ENCODE measurements around the gene FAM118A. TPM values are rescaled to one million over a fixed set of nuclear protein-coding genes. Genes with fewer than 3 reads are reported as not detected.
A peak's percentile ranks its signal among the peaks of the same experiment; 100 is the strongest.

Gene FAM118A
- total and polyA plus RNA-seq, 9 of the 15 experiments (the other 6 are each of a cell fraction or from before 2014, with no cell fraction given), result 17.0 to 223 (median 59.4) TPM

DNA sequence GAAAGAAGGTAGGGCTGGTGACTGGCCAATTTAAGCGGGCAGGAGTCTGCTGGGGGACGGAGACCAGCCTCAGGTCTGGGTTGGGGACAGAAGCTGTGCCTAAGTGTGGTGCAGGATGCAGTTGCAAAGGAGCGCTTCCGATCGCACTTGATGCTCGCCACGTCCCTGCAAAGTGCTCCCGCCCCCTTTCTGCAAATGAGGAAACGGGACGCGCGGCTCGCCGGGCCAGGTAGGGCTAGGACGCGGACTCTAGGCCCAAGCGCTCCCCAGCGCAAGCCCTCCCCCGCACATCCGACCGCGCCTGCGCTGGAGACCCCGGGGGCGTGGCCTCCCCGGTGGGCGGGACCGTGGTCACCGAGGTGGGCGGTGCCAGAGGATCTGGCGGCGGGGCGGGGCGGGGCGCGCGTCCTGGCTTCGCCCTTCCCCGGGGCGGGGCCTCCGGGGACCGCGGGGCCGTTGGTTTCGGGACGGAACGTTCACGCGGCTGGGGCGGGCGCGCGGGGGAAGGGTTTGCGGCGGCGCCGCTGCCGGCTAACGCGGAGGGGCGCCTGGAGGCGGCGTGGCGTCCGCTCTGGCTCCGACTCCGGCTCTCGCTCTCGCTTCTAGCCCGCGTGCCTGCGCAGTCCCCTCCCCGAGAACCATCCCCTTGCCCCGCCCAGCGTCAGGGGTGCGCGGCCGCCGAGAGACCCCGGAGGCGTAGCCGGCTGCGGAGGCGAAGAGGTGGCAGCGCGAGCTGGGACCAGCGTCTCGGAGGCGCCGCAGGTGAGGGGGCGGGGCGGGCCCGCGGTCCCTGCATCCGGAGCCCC is at the start of gene FAM118A (continued):
- TF ChIP-seq, protein P1, sequence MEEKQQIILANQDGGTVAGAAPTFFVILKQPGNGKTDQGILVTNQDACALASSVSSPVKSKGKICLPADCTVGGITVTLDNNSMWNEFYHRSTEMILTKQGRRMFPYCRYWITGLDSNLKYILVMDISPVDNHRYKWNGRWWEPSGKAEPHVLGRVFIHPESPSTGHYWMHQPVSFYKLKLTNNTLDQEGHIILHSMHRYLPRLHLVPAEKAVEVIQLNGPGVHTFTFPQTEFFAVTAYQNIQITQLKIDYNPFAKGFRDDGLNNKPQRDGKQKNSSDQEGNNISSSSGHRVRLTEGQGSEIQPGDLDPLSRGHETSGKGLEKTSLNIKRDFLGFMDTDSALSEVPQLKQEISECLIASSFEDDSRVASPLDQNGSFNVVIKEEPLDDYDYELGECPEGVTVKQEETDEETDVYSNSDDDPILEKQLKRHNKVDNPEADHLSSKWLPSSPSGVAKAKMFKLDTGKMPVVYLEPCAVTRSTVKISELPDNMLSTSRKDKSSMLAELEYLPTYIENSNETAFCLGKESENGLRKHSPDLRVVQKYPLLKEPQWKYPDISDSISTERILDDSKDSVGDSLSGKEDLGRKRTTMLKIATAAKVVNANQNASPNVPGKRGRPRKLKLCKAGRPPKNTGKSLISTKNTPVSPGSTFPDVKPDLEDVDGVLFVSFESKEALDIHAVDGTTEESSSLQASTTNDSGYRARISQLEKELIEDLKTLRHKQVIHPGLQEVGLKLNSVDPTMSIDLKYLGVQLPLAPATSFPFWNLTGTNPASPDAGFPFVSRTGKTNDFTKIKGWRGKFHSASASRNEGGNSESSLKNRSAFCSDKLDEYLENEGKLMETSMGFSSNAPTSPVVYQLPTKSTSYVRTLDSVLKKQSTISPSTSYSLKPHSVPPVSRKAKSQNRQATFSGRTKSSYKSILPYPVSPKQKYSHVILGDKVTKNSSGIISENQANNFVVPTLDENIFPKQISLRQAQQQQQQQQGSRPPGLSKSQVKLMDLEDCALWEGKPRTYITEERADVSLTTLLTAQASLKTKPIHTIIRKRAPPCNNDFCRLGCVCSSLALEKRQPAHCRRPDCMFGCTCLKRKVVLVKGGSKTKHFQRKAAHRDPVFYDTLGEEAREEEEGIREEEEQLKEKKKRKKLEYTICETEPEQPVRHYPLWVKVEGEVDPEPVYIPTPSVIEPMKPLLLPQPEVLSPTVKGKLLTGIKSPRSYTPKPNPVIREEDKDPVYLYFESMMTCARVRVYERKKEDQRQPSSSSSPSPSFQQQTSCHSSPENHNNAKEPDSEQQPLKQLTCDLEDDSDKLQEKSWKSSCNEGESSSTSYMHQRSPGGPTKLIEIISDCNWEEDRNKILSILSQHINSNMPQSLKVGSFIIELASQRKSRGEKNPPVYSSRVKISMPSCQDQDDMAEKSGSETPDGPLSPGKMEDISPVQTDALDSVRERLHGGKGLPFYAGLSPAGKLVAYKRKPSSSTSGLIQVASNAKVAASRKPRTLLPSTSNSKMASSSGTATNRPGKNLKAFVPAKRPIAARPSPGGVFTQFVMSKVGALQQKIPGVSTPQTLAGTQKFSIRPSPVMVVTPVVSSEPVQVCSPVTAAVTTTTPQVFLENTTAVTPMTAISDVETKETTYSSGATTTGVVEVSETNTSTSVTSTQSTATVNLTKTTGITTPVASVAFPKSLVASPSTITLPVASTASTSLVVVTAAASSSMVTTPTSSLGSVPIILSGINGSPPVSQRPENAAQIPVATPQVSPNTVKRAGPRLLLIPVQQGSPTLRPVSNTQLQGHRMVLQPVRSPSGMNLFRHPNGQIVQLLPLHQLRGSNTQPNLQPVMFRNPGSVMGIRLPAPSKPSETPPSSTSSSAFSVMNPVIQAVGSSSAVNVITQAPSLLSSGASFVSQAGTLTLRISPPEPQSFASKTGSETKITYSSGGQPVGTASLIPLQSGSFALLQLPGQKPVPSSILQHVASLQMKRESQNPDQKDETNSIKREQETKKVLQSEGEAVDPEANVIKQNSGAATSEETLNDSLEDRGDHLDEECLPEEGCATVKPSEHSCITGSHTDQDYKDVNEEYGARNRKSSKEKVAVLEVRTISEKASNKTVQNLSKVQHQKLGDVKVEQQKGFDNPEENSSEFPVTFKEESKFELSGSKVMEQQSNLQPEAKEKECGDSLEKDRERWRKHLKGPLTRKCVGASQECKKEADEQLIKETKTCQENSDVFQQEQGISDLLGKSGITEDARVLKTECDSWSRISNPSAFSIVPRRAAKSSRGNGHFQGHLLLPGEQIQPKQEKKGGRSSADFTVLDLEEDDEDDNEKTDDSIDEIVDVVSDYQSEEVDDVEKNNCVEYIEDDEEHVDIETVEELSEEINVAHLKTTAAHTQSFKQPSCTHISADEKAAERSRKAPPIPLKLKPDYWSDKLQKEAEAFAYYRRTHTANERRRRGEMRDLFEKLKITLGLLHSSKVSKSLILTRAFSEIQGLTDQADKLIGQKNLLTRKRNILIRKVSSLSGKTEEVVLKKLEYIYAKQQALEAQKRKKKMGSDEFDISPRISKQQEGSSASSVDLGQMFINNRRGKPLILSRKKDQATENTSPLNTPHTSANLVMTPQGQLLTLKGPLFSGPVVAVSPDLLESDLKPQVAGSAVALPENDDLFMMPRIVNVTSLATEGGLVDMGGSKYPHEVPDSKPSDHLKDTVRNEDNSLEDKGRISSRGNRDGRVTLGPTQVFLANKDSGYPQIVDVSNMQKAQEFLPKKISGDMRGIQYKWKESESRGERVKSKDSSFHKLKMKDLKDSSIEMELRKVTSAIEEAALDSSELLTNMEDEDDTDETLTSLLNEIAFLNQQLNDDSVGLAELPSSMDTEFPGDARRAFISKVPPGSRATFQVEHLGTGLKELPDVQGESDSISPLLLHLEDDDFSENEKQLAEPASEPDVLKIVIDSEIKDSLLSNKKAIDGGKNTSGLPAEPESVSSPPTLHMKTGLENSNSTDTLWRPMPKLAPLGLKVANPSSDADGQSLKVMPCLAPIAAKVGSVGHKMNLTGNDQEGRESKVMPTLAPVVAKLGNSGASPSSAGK (IDR thresholded peaks at IDR 0.05), result no peak
- TF ChIP-seq TCF3 (CRISPR knock-in tag; IDR thresholded peaks at IDR 0.05), result peak; percentile 35; the same call in 1 of the 2 replicates
- 0 out of 2 replicates have a peak, but pooled peaks have one; percentile 31 for TF ChIP-seq ZEB2 (IDR thresholded peaks at IDR 0.05)
- TF ChIP-seq RB1 (IDR thresholded peaks at IDR 0.05; ENCODE audit: low read depth), result peak; percentile 90
- TF ChIP-seq, protein P2, sequence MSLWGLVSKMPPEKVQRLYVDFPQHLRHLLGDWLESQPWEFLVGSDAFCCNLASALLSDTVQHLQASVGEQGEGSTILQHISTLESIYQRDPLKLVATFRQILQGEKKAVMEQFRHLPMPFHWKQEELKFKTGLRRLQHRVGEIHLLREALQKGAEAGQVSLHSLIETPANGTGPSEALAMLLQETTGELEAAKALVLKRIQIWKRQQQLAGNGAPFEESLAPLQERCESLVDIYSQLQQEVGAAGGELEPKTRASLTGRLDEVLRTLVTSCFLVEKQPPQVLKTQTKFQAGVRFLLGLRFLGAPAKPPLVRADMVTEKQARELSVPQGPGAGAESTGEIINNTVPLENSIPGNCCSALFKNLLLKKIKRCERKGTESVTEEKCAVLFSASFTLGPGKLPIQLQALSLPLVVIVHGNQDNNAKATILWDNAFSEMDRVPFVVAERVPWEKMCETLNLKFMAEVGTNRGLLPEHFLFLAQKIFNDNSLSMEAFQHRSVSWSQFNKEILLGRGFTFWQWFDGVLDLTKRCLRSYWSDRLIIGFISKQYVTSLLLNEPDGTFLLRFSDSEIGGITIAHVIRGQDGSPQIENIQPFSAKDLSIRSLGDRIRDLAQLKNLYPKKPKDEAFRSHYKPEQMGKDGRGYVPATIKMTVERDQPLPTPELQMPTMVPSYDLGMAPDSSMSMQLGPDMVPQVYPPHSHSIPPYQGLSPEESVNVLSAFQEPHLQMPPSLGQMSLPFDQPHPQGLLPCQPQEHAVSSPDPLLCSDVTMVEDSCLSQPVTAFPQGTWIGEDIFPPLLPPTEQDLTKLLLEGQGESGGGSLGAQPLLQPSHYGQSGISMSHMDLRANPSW (CRISPR knock-in tag; IDR thresholded peaks at IDR 0.05), result no peak
- peak; percentile 95 for TF ChIP-seq ZFX (CRISPR knock-in tag; IDR thresholded peaks at IDR 0.05)
- TF ChIP-seq, protein P3, sequence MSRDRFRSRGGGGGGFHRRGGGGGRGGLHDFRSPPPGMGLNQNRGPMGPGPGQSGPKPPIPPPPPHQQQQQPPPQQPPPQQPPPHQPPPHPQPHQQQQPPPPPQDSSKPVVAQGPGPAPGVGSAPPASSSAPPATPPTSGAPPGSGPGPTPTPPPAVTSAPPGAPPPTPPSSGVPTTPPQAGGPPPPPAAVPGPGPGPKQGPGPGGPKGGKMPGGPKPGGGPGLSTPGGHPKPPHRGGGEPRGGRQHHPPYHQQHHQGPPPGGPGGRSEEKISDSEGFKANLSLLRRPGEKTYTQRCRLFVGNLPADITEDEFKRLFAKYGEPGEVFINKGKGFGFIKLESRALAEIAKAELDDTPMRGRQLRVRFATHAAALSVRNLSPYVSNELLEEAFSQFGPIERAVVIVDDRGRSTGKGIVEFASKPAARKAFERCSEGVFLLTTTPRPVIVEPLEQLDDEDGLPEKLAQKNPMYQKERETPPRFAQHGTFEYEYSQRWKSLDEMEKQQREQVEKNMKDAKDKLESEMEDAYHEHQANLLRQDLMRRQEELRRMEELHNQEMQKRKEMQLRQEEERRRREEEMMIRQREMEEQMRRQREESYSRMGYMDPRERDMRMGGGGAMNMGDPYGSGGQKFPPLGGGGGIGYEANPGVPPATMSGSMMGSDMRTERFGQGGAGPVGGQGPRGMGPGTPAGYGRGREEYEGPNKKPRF (IDR thresholded peaks at IDR 0.05; ENCODE audit: low read depth, low read length), result no peak

All from K562 (cell line).